Endothelial cell of umbilical vein (primary cell): ENCODE data around the gene GALNT8. TPM values are rescaled to one million over a fixed set of nuclear protein-coding genes. Genes with fewer than 3 reads are reported as not detected.

Experiments used
- BruUV-seq: library from RNA; stranded (reverse); fragments of 400-500 nt; replicated peaks from 2 replicates; lab custom pipeline; 2021; lab: Mats Ljungman, UMichigan
- CTCF ChIA-PET: fragments of 300-600, 350-600 bp; sonication (Branson Sonifier 250); formaldehyde crosslinking; loops from one replicate; lab custom pipeline; 2021; ENCODE audit warnings: antibody characterized with exemption, inconsistent platforms; lab: Charles Lee
- POLR2A ChIA-PET: fragments of 300-600, 350-600 bp; sonication (Branson Sonifier 250); formaldehyde crosslinking; loops from one replicate; lab custom pipeline; 2021; ENCODE audit warnings: antibody characterized with exemption, inconsistent platforms; lab: Charles Lee
- DNase-seq: peaks from one replicate; pipeline ENCODE4 v3.0.0-alpha.2; 2011; ENCODE audit warnings: low read depth, low spot score
- FAIRE-seq: peaks from 2 replicates; lab custom pipeline; 2011; peaks lifted over from hg19 to GRCh38; lab: Jason Lieb, UNC
- H2AFZ ChIP-seq: 2 replicates; pipeline ENCODE4 v1.6.0; 2012; ENCODE audit warnings: low read depth, low read length, control low read depth, inconsistent platforms
- H3K27ac ChIP-seq: 2 replicates; pipeline ENCODE4 v1.5.1; 2011; ENCODE audit warnings: low read depth, mild to moderate bottlenecking, control low read depth, low read length, moderate library complexity; ENCODE audit not compliant: insufficient read depth
- H3K27me3 ChIP-seq, 2 experiments: 2 replicates each; pipeline versions ENCODE4 v1.6.0 to v1.6.1; 2011; ENCODE audit warnings: low read length in 2 of 2, mixed read lengths in 1 of 2; ENCODE audit not compliant: control insufficient read depth in 2 of 2, insufficient read depth in 2 of 2
- H3K36me3 ChIP-seq, 2 experiments: 2 replicates in 1 of 2; 3 replicates in 1 of 2; pipeline ENCODE4 v1.5.1; 2011; ENCODE audit warnings: low read length in 2 of 2, mild to moderate bottlenecking in 1 of 2, moderate library complexity in 1 of 2; ENCODE audit not compliant: control insufficient read depth in 2 of 2, insufficient read depth in 2 of 2; ENCODE audit errors: extremely low read depth in 1 of 2
- H3K4me1 ChIP-seq: 3 replicates; pipeline ENCODE4 v1.5.1; 2011; ENCODE audit warnings: mild to moderate bottlenecking, low read length; ENCODE audit not compliant: control insufficient read depth, insufficient read depth; ENCODE audit errors: extremely low read depth
- H3K4me2 ChIP-seq: 2 replicates; pipeline ENCODE4 v1.6.1; 2011; ENCODE audit warnings: low read length, control low read depth, mixed read lengths; ENCODE audit not compliant: insufficient read depth
- H3K4me3 ChIP-seq, 3 experiments: fragments of 200-600 bp in 1 of 3; sonication (generic), shearing (Covaris generic) in 1 of 3; replicated peaks in 1 of 3; 2 replicates each; pipeline ENCODE4 v1.5.1; 2011 to 2016; ENCODE audit warnings: control low read depth in 3 of 3, low read length in 3 of 3, mild to moderate bottlenecking in 2 of 3, inconsistent platforms in 1 of 3, low read depth in 1 of 3, moderate library complexity in 1 of 3; ENCODE audit not compliant: insufficient read depth in 1 of 3
- H3K79me2 ChIP-seq: 2 replicates; pipeline ENCODE4 v1.6.0; 2012; ENCODE audit warnings: low read length, inconsistent platforms; ENCODE audit not compliant: control insufficient read depth, insufficient read depth
- H3K9ac ChIP-seq: replicated peaks from 2 replicates; pipeline ENCODE3; 2011; ENCODE audit warnings: low read length, control low read depth; ENCODE audit not compliant: insufficient read depth; ENCODE audit errors: extremely low read depth
- H3K9me1 ChIP-seq: replicated peaks from 3 replicates; pipeline ENCODE4 v1.6.0; 2011; ENCODE audit warnings: mild to moderate bottlenecking, low read length; ENCODE audit not compliant: control insufficient read depth, insufficient read depth; ENCODE audit errors: extremely low read depth
- H3K9me3 ChIP-seq: replicated peaks from 2 replicates; pipeline ENCODE4 v1.5.1; 2012; ENCODE audit warnings: low read length, inconsistent platforms; ENCODE audit not compliant: control insufficient read depth, insufficient read depth
- H4K20me1 ChIP-seq: replicated peaks from 2 replicates; pipeline ENCODE3; 2011; ENCODE audit warnings: mild to moderate bottlenecking, low read length; ENCODE audit not compliant: control insufficient read depth, insufficient read depth; ENCODE audit errors: extremely low read depth
- EZH2 ChIP-seq: IDR thresholded peaks from 2 replicates; pipeline ENCODE4 v1.6.1; 2012; ENCODE audit warnings: borderline replicate concordance, low read depth, mild to moderate bottlenecking, moderate library complexity, low read length, inconsistent platforms; ENCODE audit not compliant: severe bottlenecking
- MYC ChIP-seq: IDR thresholded peaks from one replicate; pipeline ENCODE4 v1.6.1; 2011; ENCODE audit warnings: mild to moderate bottlenecking, low read depth, low read length
- POLR2AphosphoS5 ChIP-seq: IDR thresholded peaks from 2 replicates; pipeline ENCODE4 v1.6.1; 2012; ENCODE audit warnings: low read depth, mild to moderate bottlenecking, control low read depth, low read length, moderate library complexity; ENCODE audit not compliant: insufficient read depth
- dilution Hi-C: fragments of 300-500 bp; cut with MboI; formaldehyde crosslinking; loops from one replicate; pipeline ENCODE4 v1.15.0; 2019; ENCODE audit warnings: low sequenced_read_pairs; ENCODE audit not compliant: extremely low pct_ligation_motif_present
- intact Hi-C: fragments of 100-400 bp; cut with micrococcal nuclease; formaldehyde crosslinking; loops from one replicate; pipeline ENCODE4 v1.10.0; 2022
- polyA plus RNA-seq, 4 experiments: library from polyadenylated mRNA; depleted of rRNA in 3 of 4; stranded (reverse) in 3 of 4; unstranded in 1 of 4; fragments of >200 nt; gene quantifications; 2 replicates each; pipeline versions ENCODE4 v1.2.1 to v1.2.3, GENCODE V29; 2011 to 2012; ENCODE audit warnings: missing spikeins in 1 of 4
- total RNA-seq: library from RNA; stranded (reverse); gene quantifications from 2 replicates; pipeline ENCODE4 v1.2.3, GENCODE V29; 2021
- TF ChIP-seq, protein P1 (sequence below), 2 donors: IDR thresholded peaks; 1 replicate in 1 of 2; 2 replicates in 1 of 2; pipeline ENCODE4 v1.5.1; 2011; ENCODE audit warnings: low read length in 2 of 2, mild to moderate bottlenecking in 2 of 2, moderate library complexity in 2 of 2, control low read depth in 1 of 2, inconsistent platforms in 1 of 2, low read depth in 1 of 2; ENCODE audit not compliant: insufficient read depth in 1 of 2; ENCODE audit errors: extremely low read depth in 1 of 2

GALNT8 gene
- total and polyA plus RNA-seq, 2 donors (not counting 3 experiments of a cell fraction or from before 2014, with no cell fraction given): 0.03 to 0.09 TPM

DNA sequence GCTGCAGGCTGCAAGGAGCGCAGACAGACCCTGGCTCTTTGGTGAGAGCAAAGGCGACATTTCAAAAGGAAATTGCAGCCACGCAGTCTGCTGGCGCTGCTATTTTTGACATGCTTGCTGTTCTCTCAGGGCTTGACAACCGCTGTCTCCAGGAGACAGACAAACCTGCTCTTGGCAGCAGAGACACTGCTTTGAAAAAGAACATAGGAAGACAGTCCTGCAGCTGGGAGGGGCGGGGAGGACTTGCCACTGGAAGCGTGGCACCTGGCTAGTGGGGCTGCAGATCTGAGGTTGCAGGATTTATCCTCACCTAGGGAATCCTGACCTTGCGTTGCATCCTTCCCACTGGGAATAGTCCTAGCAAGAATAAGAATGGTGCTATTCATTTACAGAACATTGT lies 97.7 kb downstream of the GALNT8 start:
- no peaks in the 10 kb centered on the region for H3K4me1 ChIP-seq
- ChIA-PET CTCF (interaction anchor here (0.6 kb wide), 1 partner anchor 392 kb away, joined by 3 read pairs; no protein-coding TSS in a partner anchor), POLR2A (no interaction called here)
- H3K4me2 ChIP-seq: no peak overlapping the region
- H3K79me2 ChIP-seq: no peaks in the 10 kb centered on the region
- H3K36me3 ChIP-seq: no peaks in the 10 kb centered on the region
- TF ChIP-seq MYC: no peak
- dilution Hi-C loops (no loop called here), intact Hi-C loops (no loop called here)
- no peaks in the 10 kb centered on the region for H3K9me1 ChIP-seq
- no peak overlapping the region for H3K9ac ChIP-seq
- no peaks in the 10 kb centered on the region for H4K20me1 ChIP-seq
- H2AFZ ChIP-seq: no peak overlapping the region
- no TSS peak for BruUV-seq
- DNase-seq (no peak), FAIRE-seq (no peak)
- peaks cover 0 to 6% of the 10 kb centered on the region in 2 experiments for H3K27me3 ChIP-seq
- no peaks in the 10 kb centered on the region for H3K9me3 ChIP-seq
- no peak overlapping the region for H3K4me3 ChIP-seq
- H3K27ac ChIP-seq: no peak overlapping the region

DNA sequence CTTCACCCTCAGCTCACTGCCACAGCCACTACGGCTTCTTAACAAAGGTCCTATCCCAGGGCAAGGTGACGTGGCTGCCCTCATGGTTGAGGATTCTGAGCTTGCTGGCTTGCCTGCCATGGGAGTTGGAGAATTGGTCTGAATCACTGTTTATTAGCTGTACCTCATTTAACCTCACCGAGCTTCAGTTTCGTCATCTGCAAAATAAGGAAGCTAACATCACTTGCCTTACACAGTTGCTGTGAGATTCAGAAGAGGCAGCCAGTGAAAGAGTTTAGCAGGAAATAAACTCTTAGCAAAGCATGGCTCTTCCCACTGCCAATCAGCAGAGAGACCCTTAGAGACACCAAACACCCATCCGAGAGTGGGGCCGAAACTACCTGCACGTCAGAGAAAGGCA lies 99.5 kb downstream of the GALNT8 start:
- Histone ChIP-seq H3K79me2 (no peaks in the 10 kb centered on the region), H3K4me2 (no peak overlapping the region), H4K20me1 (no peaks in the 10 kb centered on the region), H3K27ac (no peak overlapping the region), H3K9me3 (no peaks in the 10 kb centered on the region), H3K27me3 (peaks cover 0 to 6% of the 10 kb centered on the region in 2 experiments), H3K4me3 (no peak overlapping the region), H3K9me1 (no peaks in the 10 kb centered on the region), H3K36me3 (no peaks in the 10 kb centered on the region), H2AFZ (no peak overlapping the region), H3K9ac (no peak overlapping the region), H3K4me1 (peaks cover 10% of the 10 kb centered on the region)
- FAIRE-seq (no peak), DNase-seq (no peak)
- ChIA-PET CTCF (interaction anchor here (1.1 to 2.1 kb wide), 2 partner anchors 29 to 36 kb away, joined by 4 to 7 read pairs; no protein-coding TSS in a partner anchor), POLR2A (no interaction called here)
- TF ChIP-seq EZH2 (no peak), POLR2AphosphoS5 (no peak)
- TF ChIP-seq, protein P1, sequence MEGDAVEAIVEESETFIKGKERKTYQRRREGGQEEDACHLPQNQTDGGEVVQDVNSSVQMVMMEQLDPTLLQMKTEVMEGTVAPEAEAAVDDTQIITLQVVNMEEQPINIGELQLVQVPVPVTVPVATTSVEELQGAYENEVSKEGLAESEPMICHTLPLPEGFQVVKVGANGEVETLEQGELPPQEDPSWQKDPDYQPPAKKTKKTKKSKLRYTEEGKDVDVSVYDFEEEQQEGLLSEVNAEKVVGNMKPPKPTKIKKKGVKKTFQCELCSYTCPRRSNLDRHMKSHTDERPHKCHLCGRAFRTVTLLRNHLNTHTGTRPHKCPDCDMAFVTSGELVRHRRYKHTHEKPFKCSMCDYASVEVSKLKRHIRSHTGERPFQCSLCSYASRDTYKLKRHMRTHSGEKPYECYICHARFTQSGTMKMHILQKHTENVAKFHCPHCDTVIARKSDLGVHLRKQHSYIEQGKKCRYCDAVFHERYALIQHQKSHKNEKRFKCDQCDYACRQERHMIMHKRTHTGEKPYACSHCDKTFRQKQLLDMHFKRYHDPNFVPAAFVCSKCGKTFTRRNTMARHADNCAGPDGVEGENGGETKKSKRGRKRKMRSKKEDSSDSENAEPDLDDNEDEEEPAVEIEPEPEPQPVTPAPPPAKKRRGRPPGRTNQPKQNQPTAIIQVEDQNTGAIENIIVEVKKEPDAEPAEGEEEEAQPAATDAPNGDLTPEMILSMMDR (IDR thresholded peaks at IDR 0.05; ENCODE audit: extremely low read depth in 1 of 2, insufficient read depth in 1 of 2, low read depth in 1 of 2, low read length in 2 of 2): no peak
- dilution Hi-C loops (no loop called here), intact Hi-C loops (no loop called here)
- no TSS peak for BruUV-seq
